Gastroesophageal sphincter (tissue), 4 donors: Measurements from ENCODE around the gene GRM8. TPM values are rescaled to one million over a fixed set of nuclear protein-coding genes. Genes with fewer than 3 reads are reported as not detected.
"Not testable (repeated sequence)": the region's sequence is repeated elsewhere in the genome, so short reads cannot be mapped to it uniquely, and the experiment has no call there.

Experiments used
- ATAC-seq: fragments of 150-250 bp; one replicate; pipeline ENCODE4 v1.9.1; 2016; ENCODE audit warnings: mild to moderate bottlenecking, moderate library complexity
- H3K27ac ChIP-seq, 4 donors: fragments of 200-600 bp; sonication (generic) in 3 of 4; 1 replicate in 3 of 4; 2 replicates in 1 of 4; pipeline ENCODE4 v1.5.1; 2016 to 2019
- H3K27me3 ChIP-seq: fragments of 200-600 bp; sonication (generic); one replicate; pipeline ENCODE4 v1.5.1; 2019
- H3K36me3 ChIP-seq, 2 donors: fragments of 200-600 bp; sonication (generic); one replicate each; pipeline ENCODE4 v1.5.1; 2019; ENCODE audit warnings: control low read depth in 1 of 2
- H3K4me1 ChIP-seq, 3 donors: fragments of 200-600 bp; sonication (generic); 1 replicate in 2 of 3; 2 replicates in 1 of 3; pipeline ENCODE4 v1.5.1; 2016 to 2019; ENCODE audit warnings: control low read depth in 2 of 3
- H3K4me3 ChIP-seq, 2 donors: fragments of 200-600 bp; sonication (generic); one replicate each; pipeline ENCODE4 v1.5.1; 2019; ENCODE audit warnings: mild to moderate bottlenecking in 1 of 2, moderate library complexity in 1 of 2
- H3K9me3 ChIP-seq, 3 donors: fragments of 200-600 bp; sonication (generic); one replicate each; pipeline ENCODE4 v1.5.1; 2017 to 2019; ENCODE audit warnings: control low read depth in 2 of 3
- CTCF ChIP-seq, 4 experiments: fragments of 200-600 bp in 2 of 4; fragments of 450-650 bp in 2 of 4; sonication (generic) in 1 of 4; IDR thresholded peaks; one replicate each; pipeline ENCODE4 v1.5.1; 2017 to 2019; ENCODE audit warnings: antibody characterized with exemption in 4 of 4, mild to moderate bottlenecking in 2 of 4, moderate library complexity in 2 of 4
- EP300 ChIP-seq: sonication (generic); formaldehyde crosslinking; IDR thresholded peaks from one replicate; pipeline ENCODE4 v1.6.1; 2017; ENCODE audit warnings: antibody characterized with exemption, mild to moderate bottlenecking
- POLR2A ChIP-seq, 2 donors: fragments of 450-650 bp; IDR thresholded peaks; one replicate each; pipeline ENCODE4 v1.6.1; 2017; ENCODE audit warnings: antibody characterized with exemption in 2 of 2, mild to moderate bottlenecking in 2 of 2, moderate library complexity in 1 of 2
- POLR2AphosphoS5 ChIP-seq: sonication (generic); formaldehyde crosslinking; IDR thresholded peaks from one replicate; pipeline ENCODE4 v1.6.1; 2017; ENCODE audit warnings: antibody characterized with exemption
- WGBS, 2 donors: methylation state at CpG; one replicate each; pipeline ENCODE4 v1.1.5; 2018; ENCODE audit warnings: low coverage in 1 of 2; 5-methylcytosine and 5-hydroxymethylcytosine counted together
- total RNA-seq, 4 donors: library from RNA; depleted of rRNA; stranded (reverse); fragments of >200 nt; gene quantifications; one replicate each; pipeline ENCODE4 v1.1.0, GENCODE V29; 2016

GRM8 gene
- total RNA-seq, 4 donors from 2014 or later: 0.07 to 3.4 (median 0.93) TPM; not detected in 1

DNA sequence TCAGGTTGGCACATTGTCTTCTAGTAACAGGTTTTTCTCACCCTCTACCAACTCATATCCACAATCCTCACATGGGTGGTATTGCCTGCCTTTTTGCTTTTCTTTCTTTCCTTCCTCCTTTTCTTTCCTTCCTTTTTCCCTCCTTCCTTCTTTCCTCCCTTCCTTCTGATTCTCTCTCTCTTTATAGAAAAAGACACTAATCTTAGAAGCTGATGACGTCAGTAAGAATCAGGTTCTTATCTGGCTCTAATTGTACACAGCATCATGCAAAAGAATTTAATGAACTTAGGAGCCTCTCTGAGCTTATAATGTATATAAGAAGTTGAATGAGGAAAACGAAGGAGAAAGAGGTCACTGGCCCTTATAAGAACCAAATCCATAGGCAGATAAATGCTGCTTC is 328.3 kb downstream of the GRM8 start:
- TF ChIP-seq EP300 (no peak), POLR2AphosphoS5 (no peak), CTCF (IDR thresholded peaks at IDR 0.05) (no peak), POLR2A (IDR thresholded peaks at IDR 0.05) (no peak)
- no peak overlapping the region for H3K4me3 ChIP-seq
- no peak for ATAC-seq
- H3K27ac ChIP-seq: no peak overlapping the region
- 20 to 38% methylated on average over 1 to 2 of the region's 2 CpGs for WGBS, 2 donors
- H3K9me3 ChIP-seq: no peaks in the 10 kb centered on the region
- H3K27me3 ChIP-seq: no peaks in the 10 kb centered on the region
- no peaks in the 10 kb centered on the region for H3K36me3 ChIP-seq
- no peaks in the 10 kb centered on the region for H3K4me1 ChIP-seq

DNA sequence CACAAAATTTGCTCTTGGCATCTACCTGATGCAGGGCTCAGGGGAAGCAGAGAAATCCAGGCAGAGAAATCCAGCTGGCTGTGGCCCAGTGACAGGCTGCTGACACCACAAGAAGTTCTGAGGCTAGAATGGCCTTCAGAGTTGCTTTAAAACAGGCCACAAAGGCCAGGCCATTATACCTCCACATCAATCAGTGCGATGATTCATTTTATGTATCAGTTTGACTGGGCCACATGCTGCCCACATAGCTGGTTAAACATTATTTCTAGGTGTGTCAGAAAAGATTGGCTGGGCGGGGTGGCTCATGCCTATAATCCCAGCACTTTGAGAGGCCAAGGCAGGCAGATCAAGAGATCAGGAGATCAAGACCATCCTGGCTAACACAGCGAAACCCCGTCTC is 341.1 kb downstream of the GRM8 start:
- 93 to 94% methylated on average over 2 to 3 of the region's 4 CpGs for WGBS, 2 donors
- H3K9me3 ChIP-seq, H3K36me3 ChIP-seq, H3K4me3 ChIP-seq, ATAC-seq, H3K27ac ChIP-seq, H3K27me3 ChIP-seq, H3K4me1 ChIP-seq: not testable (repeated sequence)

GRCh38 chr7:126908564-126908963 is 344.2 kb downstream of the GRM8 start:
- not testable (repeated sequence) for H3K27ac ChIP-seq, ATAC-seq, H3K4me1 ChIP-seq, H3K9me3 ChIP-seq, H3K27me3 ChIP-seq, H3K4me3 ChIP-seq, H3K36me3 ChIP-seq

DNA sequence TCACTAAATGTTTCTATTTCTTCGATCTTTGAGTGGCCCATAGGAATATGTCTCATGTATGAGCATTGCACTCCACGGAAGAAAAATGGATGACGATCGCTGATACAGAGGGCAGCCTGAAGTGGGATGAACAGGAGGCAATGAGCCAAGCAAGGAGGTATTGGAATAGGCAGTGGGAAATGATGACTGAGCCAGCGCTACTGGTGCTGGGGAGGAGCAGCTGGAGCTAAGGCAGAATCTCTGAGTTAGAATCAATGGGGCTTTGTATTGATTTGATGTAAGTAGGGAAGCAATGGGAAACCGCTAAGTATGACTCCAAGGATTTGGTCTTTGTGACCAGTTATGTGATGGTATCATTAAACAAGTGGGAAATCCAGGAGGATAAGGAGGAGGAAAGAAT is 345.1 kb downstream of the GRM8 start:
- H3K4me1 ChIP-seq, H3K27me3 ChIP-seq, ATAC-seq, H3K9me3 ChIP-seq, H3K36me3 ChIP-seq, H3K27ac ChIP-seq, H3K4me3 ChIP-seq: not testable (repeated sequence)
- 73 to 100% methylated on average over 1 to 6 of the region's 6 CpGs for WGBS, 2 donors

DNA sequence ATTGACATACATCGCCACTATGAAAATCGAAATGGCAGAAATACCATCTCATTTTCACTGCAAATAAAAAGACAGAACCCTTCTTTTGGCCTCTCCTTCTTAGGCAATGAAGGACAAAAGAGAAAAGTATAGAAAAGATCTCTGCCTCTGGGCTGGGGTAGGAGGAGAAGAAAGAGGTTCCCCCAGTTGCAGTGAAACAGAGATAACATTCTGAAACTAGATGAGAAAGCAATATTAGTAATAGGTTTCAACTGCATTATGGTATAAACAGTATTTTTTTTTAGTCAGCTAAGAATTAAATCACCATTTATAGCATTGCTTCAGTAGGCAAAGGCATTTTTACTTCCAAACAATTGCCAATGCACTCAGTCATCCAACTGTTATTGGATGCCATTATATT is 347.5 kb downstream of the GRM8 start:
- not testable (repeated sequence) for ATAC-seq, H3K9me3 ChIP-seq
- WGBS, 2 donors: 63 to 93% methylated on average over 2 of the region's 2 CpGs

GRCh38 chr7:126901041-126901765 is 351.5 kb downstream of the GRM8 start:
- not testable (repeated sequence) for H3K36me3 ChIP-seq, H3K9me3 ChIP-seq, H3K4me3 ChIP-seq, ATAC-seq, H3K4me1 ChIP-seq, H3K27ac ChIP-seq, H3K27me3 ChIP-seq
- WGBS, 2 donors: 57 to 67% methylated on average over 6 of the region's 6 CpGs

More for the DNA sequence above, 347.5 kb downstream of the GRM8 start:
- not testable (repeated sequence) for H3K4me3 ChIP-seq, H3K27ac ChIP-seq, H3K36me3 ChIP-seq, H3K27me3 ChIP-seq, H3K4me1 ChIP-seq

- not testable (repeated sequence) for ATAC-seq, H3K4me3 ChIP-seq, H3K27ac ChIP-seq, H3K36me3 ChIP-seq, H3K27me3 ChIP-seq, H3K4me1 ChIP-seq, H3K9me3 ChIP-seq
- 67% methylated on average over 1 of the region's 1 CpG; no CpG with 5 or more reads in 1 of the 2 donors for WGBS, 2 donors
Measured at GRCh38 chr7:126887980-126888379, 364.8 kb downstream of the GRM8 start.

DNA sequence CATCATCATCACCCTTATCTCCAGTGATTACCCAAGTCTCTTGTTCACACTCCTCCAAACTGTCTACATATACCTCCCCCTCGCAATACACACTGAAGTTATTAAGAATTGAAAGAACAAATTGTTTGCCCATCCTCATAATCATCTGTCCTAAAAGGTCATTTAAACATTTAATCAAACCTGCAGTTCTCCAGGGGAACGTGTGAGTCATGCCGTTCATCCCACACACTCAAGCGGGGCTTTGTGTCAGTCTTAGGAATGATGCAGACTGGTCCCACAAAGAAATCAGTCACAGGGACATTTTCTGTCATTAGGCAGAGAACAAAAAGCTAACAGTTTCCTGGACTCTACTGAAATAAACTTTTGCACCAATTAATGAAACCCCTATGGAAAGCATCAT is 365.2 kb downstream of the GRM8 start:
- not testable (repeated sequence) for H3K4me3 ChIP-seq, H3K27ac ChIP-seq, ATAC-seq, H3K36me3 ChIP-seq, H3K9me3 ChIP-seq, H3K4me1 ChIP-seq, H3K27me3 ChIP-seq
- WGBS, 2 donors: 8 to 10% methylated on average over 3 to 4 of the region's 4 CpGs

DNA sequence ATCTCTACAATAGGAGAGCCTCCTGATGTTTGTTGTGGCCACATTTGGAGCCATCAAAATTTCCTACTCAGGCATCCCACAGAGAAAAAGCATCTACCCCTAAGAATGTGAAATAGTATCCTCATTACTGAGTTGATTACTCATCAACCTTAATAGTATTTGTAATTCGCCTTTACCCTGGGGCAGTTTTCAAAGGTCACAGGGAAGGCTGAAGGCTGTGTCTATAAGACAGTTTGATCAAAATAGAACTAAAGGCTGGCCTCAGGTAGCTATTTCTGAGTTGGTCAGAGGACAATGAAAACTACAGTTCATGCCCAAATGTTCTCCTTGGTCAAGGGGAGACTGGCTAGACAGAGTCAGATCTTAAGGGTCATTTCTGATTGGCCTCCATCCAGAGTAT is 370.0 kb downstream of the GRM8 start:
- ATAC-seq, H3K9me3 ChIP-seq, H3K27me3 ChIP-seq, H3K4me3 ChIP-seq, H3K4me1 ChIP-seq, H3K36me3 ChIP-seq, H3K27ac ChIP-seq: not testable (repeated sequence)
- WGBS, 2 donors: no CpG with 5 or more reads among the region's 1 CpG

DNA sequence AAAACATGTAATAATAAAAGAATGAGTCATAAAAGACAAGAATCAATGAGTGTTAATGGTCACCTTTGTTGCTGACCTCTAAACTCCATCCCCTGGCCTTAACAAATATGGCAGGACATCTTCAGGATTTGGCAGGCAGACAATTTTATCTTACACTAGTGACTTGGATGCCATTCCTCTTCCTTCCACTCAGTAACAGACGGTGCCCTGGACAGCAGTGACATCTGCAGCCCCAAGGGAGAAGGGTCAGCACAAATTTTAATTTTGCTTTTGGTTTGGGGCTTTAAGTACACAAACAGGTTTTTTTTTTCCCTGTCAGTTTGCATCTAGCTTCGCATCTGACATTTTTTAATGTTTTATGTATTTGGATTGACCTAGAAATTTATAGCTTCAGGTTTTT is 370.8 kb downstream of the GRM8 start:
- not testable (repeated sequence) for H3K4me1 ChIP-seq, H3K9me3 ChIP-seq, H3K27ac ChIP-seq, ATAC-seq, H3K4me3 ChIP-seq, H3K27me3 ChIP-seq, H3K36me3 ChIP-seq
- 20 to 36% methylated on average over 1 to 2 of the region's 2 CpGs for WGBS, 2 donors
